LoVo (cell line): ENCODE measurements around the gene SEMA4B.
"Not testable (repeated sequence)": the region's sequence is repeated elsewhere in the genome, so short reads cannot be mapped to it uniquely, and the experiment has no call there.

ENCODE experiments used
- DNase-seq: peaks from one replicate; pipeline ENCODE4 v3.0.0-alpha.2; 2016; ENCODE audit warnings: low spot score

Gene SEMA4B

DNA sequence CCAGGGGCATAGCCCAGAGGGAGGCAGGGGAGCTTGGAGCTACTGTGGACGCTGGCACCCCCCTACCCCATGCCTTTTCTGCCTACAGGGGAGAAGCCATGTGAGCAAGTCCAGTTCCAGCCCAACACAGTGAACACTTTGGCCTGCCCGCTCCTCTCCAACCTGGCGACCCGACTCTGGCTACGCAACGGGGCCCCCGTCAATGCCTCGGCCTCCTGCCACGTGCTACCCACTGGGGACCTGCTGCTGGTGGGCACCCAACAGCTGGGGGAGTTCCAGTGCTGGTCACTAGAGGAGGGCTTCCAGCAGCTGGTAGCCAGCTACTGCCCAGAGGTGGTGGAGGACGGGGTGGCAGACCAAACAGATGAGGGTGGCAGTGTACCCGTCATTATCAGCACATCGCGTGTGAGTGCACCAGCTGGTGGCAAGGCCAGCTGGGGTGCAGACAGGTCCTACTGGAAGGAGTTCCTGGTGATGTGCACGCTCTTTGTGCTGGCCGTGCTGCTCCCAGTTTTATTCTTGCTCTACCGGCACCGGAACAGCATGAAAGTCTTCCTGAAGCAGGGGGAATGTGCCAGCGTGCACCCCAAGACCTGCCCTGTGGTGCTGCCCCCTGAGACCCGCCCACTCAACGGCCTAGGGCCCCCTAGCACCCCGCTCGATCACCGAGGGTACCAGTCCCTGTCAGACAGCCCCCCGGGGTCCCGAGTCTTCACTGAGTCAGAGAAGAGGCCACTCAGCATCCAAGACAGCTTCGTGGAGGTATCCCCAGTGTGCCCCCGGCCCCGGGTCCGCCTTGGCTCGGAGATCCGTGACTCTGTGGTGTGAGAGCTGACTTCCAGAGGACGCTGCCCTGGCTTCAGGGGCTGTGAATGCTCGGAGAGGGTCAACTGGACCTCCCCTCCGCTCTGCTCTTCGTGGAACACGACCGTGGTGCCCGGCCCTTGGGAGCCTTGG, 27.0 kb downstream of the SEMA4B start:
- no peak for DNase-seq

DNA sequence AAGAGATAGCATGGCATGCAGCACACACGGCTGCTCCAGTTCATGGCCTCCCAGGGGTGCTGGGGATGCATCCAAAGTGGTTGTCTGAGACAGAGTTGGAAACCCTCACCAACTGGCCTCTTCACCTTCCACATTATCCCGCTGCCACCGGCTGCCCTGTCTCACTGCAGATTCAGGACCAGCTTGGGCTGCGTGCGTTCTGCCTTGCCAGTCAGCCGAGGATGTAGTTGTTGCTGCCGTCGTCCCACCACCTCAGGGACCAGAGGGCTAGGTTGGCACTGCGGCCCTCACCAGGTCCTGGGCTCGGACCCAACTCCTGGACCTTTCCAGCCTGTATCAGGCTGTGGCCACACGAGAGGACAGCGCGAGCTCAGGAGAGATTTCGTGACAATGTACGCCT, 27.8 kb downstream of the SEMA4B start:
- no peak for DNase-seq

DNA sequence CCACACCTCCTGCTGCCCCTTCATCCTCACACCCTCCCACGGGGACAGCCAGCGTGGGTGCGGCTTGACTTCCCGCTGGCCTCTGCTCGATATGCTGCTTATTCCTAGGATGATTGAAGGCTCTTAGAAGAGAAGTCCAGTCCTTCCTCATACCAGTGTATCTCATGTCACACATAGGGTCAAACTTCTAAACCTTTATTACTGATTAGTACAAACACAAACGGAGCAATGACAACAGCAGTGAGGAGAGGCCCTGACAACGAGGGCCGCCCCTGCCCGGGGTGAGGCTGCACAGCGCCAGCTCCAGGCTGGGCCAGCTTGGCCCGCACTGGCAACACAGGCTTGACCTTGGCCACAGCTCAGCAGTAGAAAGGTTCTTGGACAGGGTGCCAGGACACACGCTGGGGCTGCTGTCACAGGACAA, 29.0 kb downstream of the SEMA4B start:
- no peak for DNase-seq

DNA sequence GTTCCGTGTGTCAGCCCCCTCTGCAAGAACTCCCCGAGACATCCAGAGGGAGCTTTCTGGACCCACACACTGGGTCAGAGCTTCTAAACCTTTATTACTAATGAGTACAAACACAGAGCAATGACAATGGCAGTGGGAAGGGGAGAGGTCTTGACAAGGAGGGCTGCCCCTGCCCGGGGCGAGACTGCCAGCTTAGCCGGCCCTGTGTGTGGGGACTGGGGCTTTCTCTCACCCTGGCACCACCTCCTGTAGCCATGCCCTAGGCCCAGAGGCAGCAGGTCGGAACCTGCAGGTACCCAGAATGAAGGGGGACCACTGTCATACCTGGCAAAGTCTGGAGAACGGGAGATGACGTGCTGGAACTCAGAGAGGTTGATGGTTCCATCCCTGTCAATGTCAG, 29.5 kb downstream of the SEMA4B start:
- DNase-seq, result no peak

DNA sequence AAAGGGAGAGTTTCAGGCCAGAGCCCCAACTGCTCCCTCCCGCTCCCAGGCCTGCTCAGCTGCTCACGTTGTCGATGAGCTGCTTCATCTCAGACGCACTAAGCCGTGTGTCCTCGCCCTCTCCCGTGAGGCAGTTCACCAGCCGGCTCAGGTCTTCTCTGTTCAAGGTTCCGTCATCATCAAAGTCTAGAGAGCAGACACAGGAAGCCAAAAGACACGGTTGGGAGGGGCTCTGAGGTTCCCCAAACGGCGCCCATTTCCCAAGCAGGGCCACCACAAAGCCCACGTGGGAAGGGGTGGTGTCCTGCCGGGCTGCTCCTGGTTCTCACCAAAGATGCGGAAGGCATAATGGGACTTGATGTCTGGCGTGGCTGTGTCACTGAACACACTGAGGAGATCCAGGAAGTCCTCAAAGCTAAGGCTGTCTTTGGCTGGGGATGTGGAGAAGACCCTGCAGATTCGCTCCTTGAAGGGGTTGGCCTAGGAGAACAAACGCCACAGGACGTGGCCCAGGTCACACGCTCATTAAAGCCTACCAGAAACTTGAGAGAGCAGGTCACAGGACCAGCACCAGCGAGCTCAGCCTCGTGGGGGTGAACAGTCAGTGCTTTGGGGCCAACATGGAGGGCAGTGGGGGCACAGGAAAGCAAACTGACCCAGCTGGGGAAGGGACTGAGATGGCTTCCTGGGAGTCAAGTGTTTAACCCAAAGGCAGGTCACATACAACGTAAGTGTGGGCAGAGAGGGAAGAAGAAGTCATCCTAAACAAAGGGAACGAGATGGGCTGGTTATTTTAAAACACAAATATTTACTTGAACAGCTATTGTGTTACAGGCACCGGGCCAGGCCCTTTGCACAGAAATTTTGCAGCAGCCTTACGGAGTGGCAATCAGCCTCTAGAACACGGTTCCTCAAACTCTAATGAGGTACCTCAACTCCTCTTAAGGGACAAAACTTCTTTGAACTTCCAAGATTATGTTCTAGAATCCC, 30.2 kb downstream of the SEMA4B start:
- DNase-seq, result no peak

DNA sequence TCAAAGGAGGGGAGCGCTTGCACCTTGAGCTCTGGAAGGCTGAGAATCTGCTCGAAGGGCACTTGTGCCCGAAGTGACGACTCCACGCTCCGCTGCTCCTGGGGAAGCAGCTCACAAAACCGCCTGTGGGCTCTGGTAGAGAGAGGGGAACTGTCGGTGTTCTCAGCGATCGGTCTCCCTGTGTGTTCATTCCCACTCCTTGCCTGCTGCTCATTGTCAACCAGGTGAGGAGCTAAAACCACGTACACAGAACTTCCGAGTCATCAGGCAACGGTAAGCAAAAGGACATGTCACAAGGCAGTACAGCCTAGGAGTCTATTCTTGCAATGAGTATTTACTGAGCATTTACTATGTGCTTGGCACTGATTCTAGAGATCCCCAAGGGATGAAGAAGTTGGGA, 31.1 kb downstream of the SEMA4B start:
- no peak for DNase-seq

DNA sequence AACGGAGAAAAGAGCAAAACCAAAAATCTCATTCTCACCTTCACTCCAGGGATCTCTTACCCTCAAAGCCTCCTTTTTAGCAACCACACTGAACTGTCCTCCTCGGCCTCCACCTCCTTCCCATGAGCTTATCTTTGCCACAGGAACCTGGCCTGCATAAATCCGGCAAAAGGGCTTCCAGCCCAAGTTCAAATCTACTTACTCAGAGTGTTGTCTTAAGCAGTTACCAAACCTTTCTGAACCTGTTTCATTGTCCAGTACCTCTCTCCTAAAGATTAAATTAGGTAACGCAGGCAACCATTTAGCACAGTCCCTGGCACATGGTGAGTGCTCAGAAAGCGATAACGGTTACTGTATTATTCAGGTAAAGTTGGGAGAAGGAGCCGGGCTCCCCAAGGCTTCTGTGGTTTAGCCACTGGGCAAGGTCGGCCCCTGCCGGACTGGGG, 31.8 kb downstream of the SEMA4B start:
- no peak for DNase-seq

DNA sequence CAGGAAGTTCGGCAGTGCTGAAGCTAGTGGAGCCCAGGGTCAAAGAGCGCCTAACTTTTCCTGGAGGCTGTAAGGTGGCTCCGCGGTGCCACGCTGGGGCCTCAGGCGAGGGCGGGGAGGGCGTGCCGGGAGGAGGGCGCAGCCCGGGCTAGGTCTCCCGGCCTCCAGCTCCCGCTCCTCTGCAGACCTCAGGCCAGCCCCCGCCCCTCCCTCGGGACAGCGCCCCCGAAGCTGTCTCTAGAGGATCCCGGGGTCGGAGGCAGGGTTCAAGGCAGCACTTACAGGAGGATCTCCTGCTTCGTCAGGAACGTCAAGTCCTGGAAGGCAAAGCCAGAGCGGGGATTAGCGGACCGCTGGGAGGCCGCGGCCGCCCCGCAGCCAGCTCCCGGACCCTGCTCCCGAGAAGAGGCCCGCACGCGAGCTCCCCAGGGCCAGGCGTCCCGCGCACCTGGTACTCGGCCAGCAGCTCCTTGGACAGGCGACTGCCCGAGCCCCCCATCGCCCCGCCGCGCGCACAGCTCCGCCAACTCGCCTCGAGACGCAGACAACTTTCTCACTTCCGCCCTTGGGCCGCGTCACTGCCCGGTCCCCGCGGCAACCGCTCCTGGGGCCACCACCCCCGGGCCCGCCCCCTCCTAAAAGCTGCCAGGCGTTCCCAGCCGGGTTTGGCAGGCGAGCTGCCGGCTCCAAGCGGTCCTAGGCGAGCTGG, 32.4 kb downstream of the SEMA4B start, which contains the start of gene CIB1:
Gene CIB1 (minus strand): TSS at position 555 of the 709 bp plus-strand sequence. CDS start 56 bp downstream, at position 499.
- peak; percentile 83 for DNase-seq

DNA sequence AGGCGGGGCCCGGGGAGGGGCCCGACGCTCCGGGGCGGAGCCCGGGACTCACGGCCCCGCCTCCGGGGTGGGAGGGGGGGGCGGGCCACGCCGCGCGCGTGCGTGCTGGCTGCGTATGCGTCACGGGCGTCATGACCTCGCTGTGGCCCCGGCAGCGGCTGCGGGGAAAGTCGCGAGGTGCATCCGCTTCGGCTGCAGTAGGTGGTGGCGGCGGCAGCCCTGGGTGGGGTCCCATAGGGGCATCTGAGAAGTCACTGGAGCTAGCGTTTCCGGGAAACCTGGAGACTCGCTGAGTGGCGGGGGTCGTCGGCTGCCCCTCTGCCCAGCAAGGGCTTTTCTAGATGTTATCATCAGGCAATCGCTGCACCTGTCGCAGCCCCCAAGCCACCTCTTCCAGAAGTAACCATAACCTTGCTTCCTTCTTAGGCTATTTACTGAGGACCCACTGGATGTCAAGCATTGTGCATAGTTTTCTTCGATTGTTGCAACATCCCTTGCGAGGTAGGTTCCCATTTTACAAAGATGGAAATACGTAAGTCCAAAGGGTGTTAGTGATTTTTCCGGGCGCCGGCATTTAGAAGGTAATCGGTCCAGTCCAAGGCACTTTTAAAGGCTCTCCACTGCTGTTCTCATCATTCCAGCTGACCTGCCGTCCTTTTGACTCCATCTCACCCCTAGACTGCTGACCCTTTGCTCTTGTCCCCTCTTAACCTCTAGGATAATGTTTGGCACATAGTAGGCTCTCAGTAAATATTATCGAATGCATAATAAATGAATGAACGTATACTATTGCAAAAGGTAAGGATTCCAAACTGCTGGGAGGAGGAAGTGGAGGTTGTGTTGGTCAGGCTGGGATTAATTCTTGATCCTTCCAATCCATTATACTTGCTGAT, 33.2 kb downstream of the SEMA4B start, which contains the start of gene GDPGP1:
Gene GDPGP1 (plus strand): TSS at position 114 of the 893 bp plus-strand sequence. CDS start 6,700 bp downstream, outside the sequence.
- peak; percentile 99 for DNase-seq

DNA sequence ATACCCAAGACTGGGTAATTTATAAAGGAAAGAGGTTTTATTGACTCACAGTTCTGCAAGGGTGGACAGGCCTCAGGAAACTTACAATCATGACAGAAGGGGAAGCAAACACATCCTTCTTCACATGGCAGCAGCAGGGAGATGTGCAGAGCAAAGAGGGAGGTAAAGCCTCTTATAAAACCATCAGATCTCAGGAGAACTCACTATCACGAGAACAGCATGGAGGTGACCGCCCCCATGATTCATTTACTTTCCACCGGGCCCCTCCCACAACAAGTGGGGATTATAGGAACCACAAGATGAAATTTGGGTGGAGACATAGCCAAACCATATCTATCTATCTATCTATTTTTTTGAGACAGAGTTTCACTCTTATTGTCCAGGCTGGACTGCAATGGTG, 38.2 kb downstream of the SEMA4B start:
- DNase-seq, result no peak

DNA sequence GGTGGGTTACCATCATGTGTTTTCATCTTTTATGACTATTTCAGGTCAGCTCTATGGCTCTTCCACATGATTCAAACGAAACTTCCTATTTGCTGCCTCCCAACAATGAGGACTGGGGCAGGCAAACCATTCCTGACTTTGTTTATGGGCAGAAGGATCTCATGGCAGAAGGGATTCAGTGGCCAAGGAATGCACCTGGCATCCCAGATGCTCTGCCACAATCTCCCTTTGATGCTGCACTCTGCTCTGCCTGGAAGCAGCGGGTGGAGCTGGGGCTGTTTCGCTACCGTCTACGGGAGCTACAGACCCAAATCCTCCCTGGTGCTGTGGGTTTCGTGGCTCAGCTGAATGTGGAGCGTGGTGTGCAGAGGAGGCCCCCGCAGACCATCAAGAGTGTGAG, 39.7 kb downstream of the SEMA4B start:
- no peak for DNase-seq

DNA sequence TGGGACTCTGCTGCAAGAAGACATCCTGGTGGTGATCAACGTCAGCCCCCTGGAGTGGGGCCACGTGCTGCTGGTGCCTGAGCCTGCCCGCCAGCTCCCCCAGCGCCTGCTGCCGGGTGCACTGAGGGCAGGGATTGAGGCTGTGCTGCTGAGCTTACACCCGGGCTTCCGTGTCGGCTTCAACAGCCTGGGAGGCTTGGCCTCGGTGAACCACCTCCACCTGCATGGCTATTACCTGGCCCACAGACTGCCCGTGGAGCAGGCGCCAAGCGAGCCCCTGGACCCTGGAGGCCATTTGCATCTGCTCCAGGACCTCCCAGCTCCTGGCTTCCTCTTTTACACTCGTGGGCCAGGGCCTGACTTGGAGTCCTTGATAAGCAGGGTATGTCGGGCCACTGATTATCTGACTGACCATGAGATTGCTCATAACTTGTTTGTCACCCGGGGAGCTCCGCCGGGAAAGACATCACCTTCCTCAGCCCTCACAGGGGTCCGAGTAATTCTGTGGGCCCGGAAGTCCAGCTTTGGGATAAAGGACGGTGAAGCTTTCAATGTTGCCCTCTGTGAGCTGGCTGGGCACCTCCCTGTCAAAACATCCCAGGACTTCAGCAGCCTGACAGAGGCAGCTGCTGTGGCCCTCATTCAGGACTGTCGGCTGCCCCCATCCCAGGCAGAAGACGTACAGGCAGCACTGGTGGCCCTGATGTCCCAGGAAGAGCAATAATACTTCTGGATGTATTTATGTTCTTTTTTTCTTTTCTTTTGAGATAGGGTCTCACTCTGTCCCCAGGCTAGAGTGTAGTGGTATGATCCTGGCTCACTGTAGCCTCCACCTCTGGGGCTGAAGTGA, 40.4 kb downstream of the SEMA4B start:
- no peak for DNase-seq

DNA sequence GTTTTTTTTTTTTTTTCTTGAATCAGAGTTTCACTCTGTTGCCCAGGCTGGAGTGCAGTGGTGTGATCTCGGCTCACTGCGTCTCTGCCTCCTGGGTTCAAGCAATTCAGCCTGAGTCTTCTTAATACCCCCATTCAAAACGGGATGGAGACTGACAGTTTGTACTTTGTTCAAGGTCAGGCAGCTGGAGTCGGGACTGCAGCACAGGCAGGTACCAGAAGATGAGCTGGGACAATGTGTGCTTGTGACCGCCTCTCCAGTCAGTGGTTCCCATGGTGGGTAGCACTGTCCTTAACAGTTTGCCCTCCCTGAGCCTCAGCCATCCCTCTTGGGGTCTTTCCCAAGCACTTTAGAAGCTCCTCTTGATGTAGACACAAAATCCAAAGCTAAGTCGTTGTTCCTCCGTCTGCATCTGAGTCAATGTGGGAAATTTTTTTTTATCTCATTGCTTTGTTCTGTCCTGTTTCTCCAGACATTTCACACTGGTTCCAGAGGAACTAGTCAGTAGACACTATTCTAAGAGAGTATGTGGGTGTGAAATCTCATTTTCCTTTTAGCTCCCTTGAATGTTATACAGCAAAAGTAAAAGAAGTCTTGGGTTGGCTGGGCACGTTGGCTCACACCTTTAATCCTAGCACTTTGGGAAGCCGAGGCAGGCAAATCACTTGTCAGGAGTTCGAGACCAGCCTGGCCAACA, 43.0 kb downstream of the SEMA4B start:
- no peak for DNase-seq

DNA sequence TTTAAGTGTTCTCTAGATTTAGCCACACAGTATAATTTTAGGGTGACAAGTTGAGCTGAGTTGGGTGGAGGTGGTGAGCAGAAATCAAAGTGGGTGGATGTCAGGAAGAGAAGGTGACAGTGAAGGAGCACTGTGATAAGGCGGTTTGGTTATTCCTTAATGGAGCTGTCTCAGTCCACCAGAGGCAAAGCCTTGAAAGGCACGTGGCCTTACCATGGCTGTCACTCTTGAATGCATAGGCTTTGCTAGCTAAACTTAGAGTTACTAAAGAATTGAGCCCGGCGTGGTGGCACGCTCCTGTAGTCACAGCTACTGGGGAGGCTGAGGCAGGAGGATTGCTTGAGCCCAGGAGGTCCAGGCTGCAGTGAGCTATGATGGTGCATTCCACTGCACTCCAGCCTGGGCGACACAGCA, 47.7 kb downstream of the SEMA4B start:
- no peak for DNase-seq

DNA sequence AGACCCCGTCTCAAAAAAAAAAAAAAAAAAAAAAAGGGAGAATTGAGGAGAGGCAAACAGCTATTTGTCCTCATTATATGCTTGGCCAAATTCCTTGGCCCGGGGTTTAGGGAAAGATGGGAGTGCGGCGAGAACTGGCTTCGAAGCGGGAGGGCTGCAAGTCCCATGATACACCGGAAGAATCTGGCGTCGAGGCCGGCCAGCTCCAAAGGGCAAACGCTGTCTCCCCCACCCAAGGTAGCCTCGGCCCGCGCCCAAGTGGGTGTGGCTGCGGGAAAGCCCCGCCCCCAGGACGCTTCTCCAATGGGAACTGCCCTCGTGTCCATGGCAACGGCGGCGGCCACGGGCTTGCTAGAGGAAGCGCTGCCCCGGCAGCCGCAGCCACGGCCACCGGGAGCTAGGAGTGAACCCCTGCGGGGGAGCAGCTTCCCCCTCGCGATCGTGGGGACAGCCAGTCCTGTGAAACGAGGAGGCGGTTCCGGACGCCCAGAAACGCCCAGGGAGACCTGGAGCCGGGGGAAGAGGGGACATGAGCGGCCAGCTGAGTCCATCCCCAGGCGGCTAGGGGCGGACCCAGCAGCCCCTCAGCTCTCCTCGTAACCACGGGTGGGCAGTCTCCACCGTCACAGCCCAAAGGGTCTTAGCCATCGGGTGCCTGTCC, 48.2 kb downstream of the SEMA4B start, which contains the start of gene TTLL13:
Gene TTLL13 (plus strand): TSS at position 354 of the 661 bp plus-strand sequence. CDS start 1,075 bp downstream, outside the sequence.
- DNase-seq, result peak; percentile 90

DNA sequence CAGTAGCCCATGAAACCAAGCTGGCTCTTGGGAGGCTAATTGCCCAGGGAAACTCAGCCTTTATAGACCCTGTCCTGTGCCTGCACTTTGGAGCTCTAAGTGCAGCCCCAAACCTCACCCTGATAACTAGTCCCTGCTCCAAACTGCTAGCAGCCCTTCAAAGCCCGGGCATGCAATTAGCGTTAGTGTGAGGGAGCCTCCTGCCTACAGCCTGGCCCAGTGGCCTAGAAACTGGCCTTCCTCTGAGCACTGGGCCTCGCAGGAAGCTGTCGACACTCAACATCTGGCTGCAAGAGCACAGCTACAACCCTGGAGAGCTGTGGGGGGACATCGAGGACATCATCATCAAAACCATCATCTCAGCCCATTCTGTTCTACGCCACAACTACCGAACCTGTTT, 56.6 kb downstream of the SEMA4B start:
- no peak for DNase-seq

DNA sequence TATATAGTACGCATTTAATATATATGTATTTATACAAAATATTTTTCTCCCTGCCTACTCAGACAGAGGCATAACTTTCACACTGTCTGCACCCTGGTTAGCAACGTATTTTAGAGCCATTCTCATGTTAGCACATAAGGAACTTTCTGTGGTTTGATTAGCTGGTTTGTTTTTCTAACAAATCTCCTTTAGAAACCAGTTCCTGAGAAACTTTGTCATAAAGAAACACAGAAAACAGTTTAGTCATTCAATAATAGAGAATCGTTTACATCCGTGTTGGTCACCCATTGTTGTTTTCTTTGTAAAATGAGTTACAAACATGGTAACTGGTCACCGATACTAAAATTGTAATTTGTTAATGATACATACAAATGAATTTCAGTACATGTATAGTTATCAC, 58.4 kb downstream of the SEMA4B start:
- no peak for DNase-seq

DNA sequence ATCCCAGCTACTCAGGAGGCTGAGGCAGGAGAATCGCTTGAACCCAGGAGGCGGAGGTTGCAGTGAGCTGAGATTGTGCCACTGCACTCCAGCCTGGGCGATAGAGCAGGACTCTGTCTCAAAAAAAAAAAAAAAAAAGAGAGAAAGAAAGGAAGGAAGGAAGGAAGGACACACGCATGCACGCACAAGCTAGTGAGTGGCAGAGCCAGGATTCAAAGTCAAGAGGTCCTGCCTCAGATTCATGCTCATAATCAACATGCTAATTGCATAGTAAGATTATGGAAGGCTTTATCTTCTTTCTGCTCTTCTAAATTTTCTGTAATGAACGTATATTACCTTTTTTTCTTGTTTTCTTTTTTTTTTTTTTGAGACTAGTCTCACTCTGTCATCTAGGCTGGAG, 59.6 kb downstream of the SEMA4B start:
- DNase-seq, result not testable (repeated sequence)
